ENCODE data around the gene BNC2.

The BNC2 gene

GRCh38 chr9:16637218-16637617 lies 233.3 kb downstream of the BNC2 start:
- Histone ChIP-seq H3K4me2 (ENCODE audit: low read depth, low read length) (no peak overlapping the region), H2AFZ (ENCODE audit: low read length) (no peak overlapping the region), H3K27ac (ENCODE audit: low read length) (no peak overlapping the region), H3K79me2 (ENCODE audit: low read length) (no peaks in the 10 kb centered on the region), H3K36me3 (replicated peaks; ENCODE audit: insufficient read depth, low read length) (no peaks in the 10 kb centered on the region), H3K4me3 (ENCODE audit: low read length) (no peak overlapping the region), H3F3A (ENCODE audit: insufficient read depth, low read length) (no peaks in the 10 kb centered on the region), H4K20me1 (ENCODE audit: insufficient read depth, low read length) (no peaks in the 10 kb centered on the region), H3K9me3 (replicated peaks; ENCODE audit: insufficient read depth, low read length) (no peaks in the 10 kb centered on the region), H3K27me3 (replicated peaks; ENCODE audit: insufficient read depth, low read length) (no peaks in the 10 kb centered on the region), H3K9me2 (replicated peaks; ENCODE audit: insufficient read depth, low read length) (no peaks in the 10 kb centered on the region), H3K9ac (ENCODE audit: low read length) (no peak overlapping the region), H3K4me1 (ENCODE audit: low read length) (no peaks in the 10 kb centered on the region)
- TF ChIP-seq EZH2 (optimal IDR thresholded peaks at IDR 0.05; ENCODE audit: low read depth, low read length) (no peak), CTCF (IDR thresholded peaks at IDR 0.05; ENCODE audit: low read length) (no peak), EZH2phosphoT487 (IDR thresholded peaks at IDR 0.05; ENCODE audit: low read length) (no peak)
- DNase-seq = no peak

DNA sequence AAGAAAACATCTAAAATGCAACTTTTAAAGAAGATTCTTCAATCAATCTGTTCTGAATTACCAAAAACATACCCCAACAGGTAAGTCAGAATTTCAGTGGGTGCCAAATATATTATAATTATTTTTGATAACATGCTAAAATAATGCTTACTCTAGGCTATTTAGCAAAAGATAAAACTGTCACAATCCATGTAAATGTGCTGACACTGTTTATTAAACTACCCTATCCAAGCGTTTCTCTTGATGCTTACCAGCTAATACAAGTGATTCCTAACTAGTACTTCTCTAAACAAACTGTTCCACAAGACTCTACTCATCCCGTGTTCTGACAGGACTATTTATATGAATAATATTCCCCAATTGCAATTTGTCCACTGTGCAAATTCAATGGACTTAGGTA lies 236.7 kb downstream of the BNC2 start:
- H4K20me1 ChIP-seq (ENCODE audit: insufficient read depth, low read length) = no peaks in the 10 kb centered on the region
- H3K79me2 ChIP-seq (ENCODE audit: low read length) = no peaks in the 10 kb centered on the region
- TF ChIP-seq EZH2 (optimal IDR thresholded peaks at IDR 0.05; ENCODE audit: low read depth, low read length) = no peak
- TF ChIP-seq EZH2phosphoT487 (IDR thresholded peaks at IDR 0.05; ENCODE audit: low read length) = no peak
- no peak for TF ChIP-seq CTCF (IDR thresholded peaks at IDR 0.05; ENCODE audit: low read length)
- no peaks in the 10 kb centered on the region for H3K27me3 ChIP-seq (replicated peaks; ENCODE audit: insufficient read depth, low read length)
- no peak overlapping the region for H3K9ac ChIP-seq (ENCODE audit: low read length)
- no peaks in the 10 kb centered on the region for H3K9me3 ChIP-seq (replicated peaks; ENCODE audit: insufficient read depth, low read length)
- H3K36me3 ChIP-seq (replicated peaks; ENCODE audit: insufficient read depth, low read length) = no peaks in the 10 kb centered on the region
- no peaks in the 10 kb centered on the region for H3K4me1 ChIP-seq (ENCODE audit: low read length)
- no peaks in the 10 kb centered on the region for H3K9me2 ChIP-seq (replicated peaks; ENCODE audit: insufficient read depth, low read length)
- H3K4me3 ChIP-seq (ENCODE audit: low read length) = no peak overlapping the region
- DNase-seq = no peak
- no peaks in the 10 kb centered on the region for H3F3A ChIP-seq (ENCODE audit: insufficient read depth, low read length)
- H3K4me2 ChIP-seq (ENCODE audit: low read depth, low read length) = no peak overlapping the region
- H3K27ac ChIP-seq (ENCODE audit: low read length) = no peak overlapping the region
- H2AFZ ChIP-seq (ENCODE audit: low read length) = no peak overlapping the region

- Histone ChIP-seq H3K4me3 (ENCODE audit: low read length) (no peak overlapping the region), H4K20me1 (ENCODE audit: insufficient read depth, low read length) (no peaks in the 10 kb centered on the region), H3K4me2 (ENCODE audit: low read depth, low read length) (no peak overlapping the region)
These were observed 242.1 kb downstream of the BNC2 start for GRCh38 chr9:16628413-16628812.

More at GRCh38 chr9:16628413-16628812, 242.1 kb downstream of the BNC2 start:
- no peak overlapping the region for H2AFZ ChIP-seq (ENCODE audit: low read length)
- H3K9ac ChIP-seq (ENCODE audit: low read length) = no peak overlapping the region
- no peaks in the 10 kb centered on the region for H3K79me2 ChIP-seq (ENCODE audit: low read length)
- H3F3A ChIP-seq (ENCODE audit: insufficient read depth, low read length) = no peaks in the 10 kb centered on the region
- no peaks in the 10 kb centered on the region for H3K27me3 ChIP-seq (replicated peaks; ENCODE audit: insufficient read depth, low read length)
- no peaks in the 10 kb centered on the region for H3K9me2 ChIP-seq (replicated peaks; ENCODE audit: insufficient read depth, low read length)
- H3K36me3 ChIP-seq (replicated peaks; ENCODE audit: insufficient read depth, low read length) = no peaks in the 10 kb centered on the region
- H3K27ac ChIP-seq (ENCODE audit: low read length) = no peak overlapping the region
- no peaks in the 10 kb centered on the region for H3K4me1 ChIP-seq (ENCODE audit: low read length)
- DNase-seq = no peak
- H3K9me3 ChIP-seq (replicated peaks; ENCODE audit: insufficient read depth, low read length) = no peaks in the 10 kb centered on the region
- TF ChIP-seq CTCF (IDR thresholded peaks at IDR 0.05; ENCODE audit: low read length) = no peak
- TF ChIP-seq EZH2phosphoT487 (IDR thresholded peaks at IDR 0.05; ENCODE audit: low read length) = no peak
- no peak for TF ChIP-seq EZH2 (optimal IDR thresholded peaks at IDR 0.05; ENCODE audit: low read depth, low read length)

Data from MM.1S (cell line).